ENCODE results near the gene MRPL27.
"Not testable (repeated sequence)": the region's sequence is repeated elsewhere in the genome, so short reads cannot be mapped to it uniquely, and the experiment has no call there.

Gene MRPL27

GRCh38 chr17:50372758-50373556 lies at the start of gene MRPL27, which contains the start of gene EME1:
Gene MRPL27 (minus strand): TSS chr17:50373184. CDS start chr17:50373170, 14 bp downstream.
Gene EME1 (plus strand): TSS chr17:50373229. CDS start chr17:50375209, 1,980 bp downstream.
- DNase-seq (ENCODE audit: low read depth in 3 of 3), result peak; percentile 70 to 80 (median 77)

GRCh38 chr17:50422738-50423137 lies 49.8 kb upstream of the MRPL27 start:
- no peak for DNase-seq (ENCODE audit: low read depth in 3 of 3)

GRCh38 chr17:50421308-50422051 lies 48.5 kb upstream of the MRPL27 start:
- no peak for DNase-seq (ENCODE audit: low read depth in 3 of 3)

GRCh38 chr17:50420419-50421112 lies 47.6 kb upstream of the MRPL27 start:
- no peak for DNase-seq (ENCODE audit: low read depth in 3 of 3)

- DNase-seq (ENCODE audit: low read depth in 3 of 3), result not testable (repeated sequence)
Observed at GRCh38 chr17:50419577-50419976, 46.6 kb upstream of the MRPL27 start.

GRCh38 chr17:50414808-50415207 lies 41.8 kb upstream of the MRPL27 start:
- DNase-seq (ENCODE audit: low read depth in 3 of 3), result no peak

- no peak for DNase-seq (ENCODE audit: low read depth in 3 of 3)
Observed at GRCh38 chr17:50412188-50412732, 39.3 kb upstream of the MRPL27 start.

GRCh38 chr17:50407921-50408320 lies 34.9 kb upstream of the MRPL27 start:
- no peak for DNase-seq (ENCODE audit: low read depth in 3 of 3)

GRCh38 chr17:50406578-50406977 lies 33.6 kb upstream of the MRPL27 start:
- DNase-seq (ENCODE audit: low read depth in 3 of 3), result no peak

- not testable (repeated sequence) for DNase-seq (ENCODE audit: low read depth in 3 of 3)
Observed at GRCh38 chr17:50405351-50405750, 32.4 kb upstream of the MRPL27 start.

GRCh38 chr17:50399591-50399990 lies 26.6 kb upstream of the MRPL27 start:
- not testable (repeated sequence) for DNase-seq (ENCODE audit: low read depth in 3 of 3)

- DNase-seq (ENCODE audit: low read depth in 3 of 3), result not testable (repeated sequence)
Observed at GRCh38 chr17:50398672-50399071, 25.7 kb upstream of the MRPL27 start.

- DNase-seq (ENCODE audit: low read depth in 3 of 3), result no peak
Observed at GRCh38 chr17:50397919-50398285, 24.9 kb upstream of the MRPL27 start.

- peak; percentile 86 to 91 (median 89) for DNase-seq (ENCODE audit: low read depth in 3 of 3)
Observed at GRCh38 chr17:50397111-50397918, 24.3 kb upstream of the MRPL27 start, which contains the start of gene LRRC59. Gene LRRC59 (minus strand): TSS chr17:50397523. CDS start chr17:50397317, 206 bp downstream.

- DNase-seq (ENCODE audit: low read depth in 3 of 3), result no peak
Observed at GRCh38 chr17:50396261-50397110, 23.5 kb upstream of the MRPL27 start.

GRCh38 chr17:50394711-50395110 lies 21.7 kb upstream of the MRPL27 start:
- no peak for DNase-seq (ENCODE audit: low read depth in 3 of 3)

GRCh38 chr17:50393700-50394099 lies 20.7 kb upstream of the MRPL27 start:
- DNase-seq (ENCODE audit: low read depth in 3 of 3), result no peak

GRCh38 chr17:50392621-50393020 lies 19.6 kb upstream of the MRPL27 start:
- DNase-seq (ENCODE audit: low read depth in 3 of 3), result no peak

- DNase-seq (ENCODE audit: low read depth in 3 of 3), result no peak
Observed at GRCh38 chr17:50389534-50389933, 16.6 kb upstream of the MRPL27 start.

- no peak for DNase-seq (ENCODE audit: low read depth in 3 of 3)
Observed at GRCh38 chr17:50388728-50389127, 15.7 kb upstream of the MRPL27 start.
